PC-3 (cell line): ENCODE data around the gene ACCS. TPM values are rescaled to one million over a fixed set of nuclear protein-coding genes. Genes with fewer than 3 reads are reported as not detected.

Source experiments
- ATAC-seq: fragments of 200-7000 bp; cut with Tn5 transposase; 2 replicates; pipeline ENCODE4 v1.9.1; 2020; ENCODE audit warnings: mild to moderate bottlenecking, moderate library complexity
- BruUV-seq: library from RNA; stranded (reverse); fragments of 400-500 nt; replicated peaks from 2 replicates; lab custom pipeline; 2021; lab: Mats Ljungman, UMichigan
- CTCF ChIA-PET: fragments of 300-600 bp; sonication (Branson Sonifier 250); formaldehyde crosslinking; loops from one replicate; lab custom pipeline; 2022; ENCODE audit warnings: antibody characterized with exemption; lab: Charles Lee
- POLR2A ChIA-PET: fragments of 300-600 bp; sonication (Branson Sonifier 250); formaldehyde crosslinking; loops from one replicate; lab custom pipeline; 2022; ENCODE audit warnings: antibody characterized with exemption; ENCODE audit not compliant: unreplicated experiment; lab: Charles Lee
- DNase-seq: peaks from one replicate; pipeline ENCODE4 v3.0.0-alpha.2; 2015
- H2AFZ ChIP-seq: fragments of 300-600 bp; sonication (generic); 2 replicates; pipeline ENCODE4 v1.6.0; 2016; ENCODE audit warnings: antibody characterized with exemption, low read length
- H3F3A ChIP-seq: fragments of 300-600 bp; sonication (generic); one replicate; pipeline ENCODE4 v1.6.0; 2017; ENCODE audit warnings: antibody characterized with exemption, low read length, control low read depth, mild to moderate bottlenecking; ENCODE audit not compliant: unreplicated experiment
- H3K27ac ChIP-seq: fragments of 300-600 bp; sonication (generic); 2 replicates; pipeline ENCODE4 v1.5.1; 2016; ENCODE audit warnings: mild to moderate bottlenecking, low read length
- H3K27me3 ChIP-seq: fragments of 300-600 bp; sonication (generic); 2 replicates; pipeline ENCODE4 v1.6.1; 2016; ENCODE audit warnings: low read length, mixed read lengths
- H3K36me3 ChIP-seq: fragments of 300-600 bp; sonication (generic); 2 replicates; pipeline ENCODE4 v1.6.1; 2016; ENCODE audit warnings: low read depth, mixed run types, low read length, mixed read lengths
- H3K4me1 ChIP-seq: fragments of 300-600 bp; sonication (generic); 2 replicates; pipeline ENCODE4 v1.5.1; 2016; ENCODE audit warnings: low read length; ENCODE audit not compliant: insufficient read depth
- H3K4me2 ChIP-seq: fragments of 300-600 bp; sonication (generic); 2 replicates; pipeline ENCODE4 v1.6.0; 2016; ENCODE audit warnings: low read length
- H3K4me3 ChIP-seq: fragments of 300-600 bp; sonication (generic); 2 replicates; pipeline ENCODE4 v1.5.1; 2016; ENCODE audit warnings: mild to moderate bottlenecking, low read length, mixed read lengths
- H3K79me2 ChIP-seq: fragments of 300-600 bp; sonication (generic); 2 replicates; pipeline ENCODE4 v1.6.1; 2017; ENCODE audit warnings: low read length, mixed read lengths
- H3K9ac ChIP-seq: fragments of 300-600 bp; sonication (generic); 2 replicates; pipeline ENCODE4 v1.6.0; 2016; ENCODE audit warnings: mild to moderate bottlenecking, low read length
- H3K9me2 ChIP-seq: fragments of 300-600 bp; sonication (generic); replicated peaks from 2 replicates; pipeline ENCODE4 v1.6.1; 2016; ENCODE audit warnings: mixed run types, low read length, mixed read lengths
- H3K9me3 ChIP-seq: fragments of 300-600 bp; sonication (generic); 2 replicates; pipeline ENCODE4 v1.6.1; 2016; ENCODE audit warnings: low read length, mixed read lengths
- H4K20me1 ChIP-seq: fragments of 300-600 bp; sonication (generic); 2 replicates; pipeline ENCODE4 v1.6.1; 2016; ENCODE audit warnings: low read length, mixed read lengths
- EZH2 ChIP-seq: fragments of 300-600 bp; sonication (generic); IDR thresholded peaks from one replicate; pipeline ENCODE4 v1.6.1; 2017; ENCODE audit warnings: antibody characterized with exemption, mild to moderate bottlenecking, low read length; ENCODE audit not compliant: unreplicated experiment
- EZH2phosphoT487 ChIP-seq: fragments of 300-600 bp; sonication (generic); IDR thresholded peaks from 2 replicates; pipeline ENCODE4 v1.6.1; 2018; ENCODE audit warnings: mild to moderate bottlenecking, antibody characterized with exemption, low read length, borderline replicate concordance
- intact Hi-C: fragments of 100-400 bp; cut with micrococcal nuclease; formaldehyde crosslinking; loops from 2 replicates; pipeline ENCODE4 v1.9.0; 2023
- total RNA-seq: library from RNA; depleted of rRNA; stranded (reverse); fragments of >200 nt; gene quantifications from 2 replicates; pipeline ENCODE4 v1.2.3, GENCODE V29; 2014
- TF ChIP-seq, protein P1 (sequence below): fragments of 300-600 bp; sonication (generic); conservative IDR thresholded peaks from 2 replicates; pipeline ENCODE4 v1.5.1; 2017; ENCODE audit warnings: antibody characterized with exemption, low read depth, mild to moderate bottlenecking, low read length

ACCS gene
- total RNA-seq, 1 experiment from 2014 or later = 3.8 TPM

DNA sequence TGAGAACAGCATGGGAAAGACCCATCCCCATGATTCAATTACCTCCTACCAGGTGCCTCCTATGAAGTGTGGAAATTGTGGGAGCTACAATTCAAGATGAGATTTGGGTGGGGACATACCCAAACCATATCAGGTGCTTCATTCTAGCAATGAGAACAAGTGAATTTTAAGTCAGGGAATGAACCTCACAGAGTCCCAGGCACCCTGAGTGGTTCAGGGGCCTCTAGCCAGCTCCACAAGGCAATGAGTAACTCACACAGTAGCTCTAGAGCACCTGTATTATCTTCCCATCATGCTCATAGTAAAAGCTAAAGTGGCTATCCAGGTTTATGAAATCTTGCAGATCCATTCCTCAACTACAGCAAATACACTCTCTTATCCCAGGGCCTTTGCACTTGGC is 31.4 kb upstream of the ACCS start:
- ChIA-PET POLR2A (no interaction called here), CTCF (interaction anchor here (1.2 kb wide), 1 partner anchor 145 kb away, joined by 3 read pairs; no protein-coding TSS in a partner anchor)
- BruUV-seq = no TSS peak
- H2AFZ ChIP-seq = no peak overlapping the region
- H3K4me2 ChIP-seq = no peak overlapping the region
- no peaks in the 10 kb centered on the region for H3K9me2 ChIP-seq
- DNase-seq (no peak), ATAC-seq (no peak)
- H3K9me3 ChIP-seq = no peaks in the 10 kb centered on the region
- TF ChIP-seq, protein P1, sequence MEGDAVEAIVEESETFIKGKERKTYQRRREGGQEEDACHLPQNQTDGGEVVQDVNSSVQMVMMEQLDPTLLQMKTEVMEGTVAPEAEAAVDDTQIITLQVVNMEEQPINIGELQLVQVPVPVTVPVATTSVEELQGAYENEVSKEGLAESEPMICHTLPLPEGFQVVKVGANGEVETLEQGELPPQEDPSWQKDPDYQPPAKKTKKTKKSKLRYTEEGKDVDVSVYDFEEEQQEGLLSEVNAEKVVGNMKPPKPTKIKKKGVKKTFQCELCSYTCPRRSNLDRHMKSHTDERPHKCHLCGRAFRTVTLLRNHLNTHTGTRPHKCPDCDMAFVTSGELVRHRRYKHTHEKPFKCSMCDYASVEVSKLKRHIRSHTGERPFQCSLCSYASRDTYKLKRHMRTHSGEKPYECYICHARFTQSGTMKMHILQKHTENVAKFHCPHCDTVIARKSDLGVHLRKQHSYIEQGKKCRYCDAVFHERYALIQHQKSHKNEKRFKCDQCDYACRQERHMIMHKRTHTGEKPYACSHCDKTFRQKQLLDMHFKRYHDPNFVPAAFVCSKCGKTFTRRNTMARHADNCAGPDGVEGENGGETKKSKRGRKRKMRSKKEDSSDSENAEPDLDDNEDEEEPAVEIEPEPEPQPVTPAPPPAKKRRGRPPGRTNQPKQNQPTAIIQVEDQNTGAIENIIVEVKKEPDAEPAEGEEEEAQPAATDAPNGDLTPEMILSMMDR = no peak
- TF ChIP-seq EZH2 (no peak), EZH2phosphoT487 (no peak)
- no peaks in the 10 kb centered on the region for H3K79me2 ChIP-seq
- no peak overlapping the region for H3K4me3 ChIP-seq
- intact Hi-C loops = no loop called here
- H3K27ac ChIP-seq = no peak overlapping the region
- no peaks in the 10 kb centered on the region for H3F3A ChIP-seq
- H3K4me1 ChIP-seq = no peaks in the 10 kb centered on the region
- H3K9ac ChIP-seq = no peak overlapping the region
- H3K27me3 ChIP-seq = no peaks in the 10 kb centered on the region
- no peaks in the 10 kb centered on the region for H4K20me1 ChIP-seq
- H3K36me3 ChIP-seq = no peaks in the 10 kb centered on the region

DNA sequence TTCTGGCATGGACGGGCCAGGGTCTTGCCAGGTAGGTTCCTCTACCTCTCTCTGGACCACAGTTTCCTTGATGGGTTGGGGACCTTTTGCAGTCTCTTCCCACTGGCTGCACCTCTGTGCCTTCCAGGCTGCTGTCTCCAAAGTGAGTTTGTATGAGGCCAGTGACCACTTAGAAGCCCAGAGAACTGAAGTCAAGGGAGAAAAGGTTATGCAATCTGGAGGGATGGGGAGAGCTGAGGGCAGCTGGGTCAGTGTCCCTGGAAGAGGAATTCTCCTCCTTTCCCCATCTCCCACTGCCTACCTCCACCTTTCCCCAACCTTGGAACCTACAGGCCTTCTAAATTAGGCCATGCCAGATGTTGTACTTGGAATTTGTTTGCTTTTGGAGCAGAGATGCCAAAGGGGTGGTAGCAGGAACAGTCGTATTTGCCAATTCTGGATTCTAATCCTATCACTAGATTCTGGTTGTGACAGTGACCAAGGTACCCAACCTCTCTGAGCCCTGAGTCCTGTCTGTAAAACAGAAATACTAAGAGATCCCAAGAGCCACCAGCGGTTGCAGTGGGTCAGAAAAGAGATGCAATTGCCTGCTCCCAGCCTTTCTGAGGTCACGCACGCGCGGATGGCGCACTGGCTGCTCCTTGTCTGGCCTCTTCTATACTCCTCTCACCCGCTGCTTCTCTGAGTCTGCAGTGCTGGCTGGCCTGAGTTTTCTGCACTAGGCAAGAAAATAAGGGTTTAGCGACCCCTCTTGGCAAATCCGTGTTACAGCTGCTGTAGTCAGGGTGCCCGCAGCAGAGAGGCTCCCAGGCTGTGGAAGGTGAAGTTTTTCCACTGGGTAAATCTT is 29.0 kb upstream of the ACCS start:
- H3K4me1 ChIP-seq = no peaks in the 10 kb centered on the region
- H3K9me3 ChIP-seq = no peaks in the 10 kb centered on the region
- H3K27me3 ChIP-seq = no peaks in the 10 kb centered on the region
- H3F3A ChIP-seq = no peaks in the 10 kb centered on the region
- BruUV-seq = no TSS peak
- H3K36me3 ChIP-seq = no peaks in the 10 kb centered on the region
- H3K4me3 ChIP-seq = no peak overlapping the region
- H3K27ac ChIP-seq = no peak overlapping the region
- intact Hi-C loops = loop anchor here (1.0 to 2.0 kb wide), 4 partner anchors 48 to 147 kb away; no protein-coding TSS in a partner anchor
- ChIA-PET CTCF (no interaction called here), POLR2A (no interaction called here)
- 0 out of 2 replicates have a peak overlapping the region, but pooled peaks have one; percentile 10 for H2AFZ ChIP-seq
- H3K9me2 ChIP-seq = no peaks in the 10 kb centered on the region
- H4K20me1 ChIP-seq = no peaks in the 10 kb centered on the region
- no peak for TF ChIP-seq EZH2
- TF ChIP-seq, protein P1 = peak; percentile 84
- no peaks in the 10 kb centered on the region for H3K79me2 ChIP-seq
- ATAC-seq (peak; percentile 97), DNase-seq (peak; percentile 79)
- H3K9ac ChIP-seq = no peak overlapping the region
- no peak overlapping the region for H3K4me2 ChIP-seq

DNA sequence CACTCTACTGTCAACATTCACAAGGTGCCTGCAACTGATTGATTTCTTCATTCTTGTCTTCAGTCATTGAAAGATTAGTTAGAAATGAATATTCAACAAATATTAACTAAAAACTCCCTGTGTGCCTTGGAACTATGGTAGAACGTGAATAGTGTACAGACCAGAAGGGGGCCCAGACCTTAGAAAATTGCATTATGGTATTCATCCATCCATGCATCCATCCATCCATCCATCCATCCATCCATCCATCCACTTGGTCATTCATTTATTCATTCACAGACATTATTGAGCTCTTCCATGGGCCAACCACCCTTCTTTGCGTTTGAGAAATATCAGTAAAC is 28.4 kb upstream of the ACCS start:
- H3K9me3 ChIP-seq = no peaks in the 10 kb centered on the region
- POLR2A ChIA-PET = no interaction called here

More for the DNA sequence above, 28.4 kb upstream of the ACCS start:
- intact Hi-C loops = loop anchor here (1.0 to 2.0 kb wide), 4 partner anchors 49 to 147 kb away; no protein-coding TSS in a partner anchor
- Histone ChIP-seq H3K9me2 (no peaks in the 10 kb centered on the region), H3F3A (no peaks in the 10 kb centered on the region), H3K36me3 (no peaks in the 10 kb centered on the region), H3K4me3 (no peak overlapping the region), H3K4me1 (no peaks in the 10 kb centered on the region), H2AFZ (no peak overlapping the region), H3K27me3 (no peaks in the 10 kb centered on the region), H3K4me2 (no peak overlapping the region), H3K9ac (no peak overlapping the region), H3K27ac (no peak overlapping the region), H3K79me2 (no peaks in the 10 kb centered on the region), H4K20me1 (no peaks in the 10 kb centered on the region)
- DNase-seq (no peak), ATAC-seq (peak; percentile 20)
- BruUV-seq = no TSS peak
- CTCF ChIA-PET = interaction anchor here (0.6 kb wide), 1 partner anchor 148 kb away, joined by 3 read pairs; no protein-coding TSS in a partner anchor
- no peak for TF ChIP-seq EZH2phosphoT487
- TF ChIP-seq, protein P1 = peak; percentile 21; the same call in 1 of the 2 replicates
